Panc1 (cell line): ENCODE measurements around the gene C1QC.

ENCODE experiments used
- CTCF ChIP-seq: fragments of 450-650 bp; IDR thresholded peaks from 2 replicates; pipeline ENCODE4 v1.5.1; 2017; ENCODE audit warnings: mild to moderate bottlenecking
- POLR2AphosphoS5 ChIP-seq: IDR thresholded peaks from 2 replicates; pipeline ENCODE4 v1.6.1; 2012; ENCODE audit warnings: mild to moderate bottlenecking, low read depth, low read length, moderate library complexity
- SIN3A ChIP-seq: IDR thresholded peaks from 2 replicates; pipeline ENCODE4 v1.6.1; 2012; ENCODE audit warnings: low read depth, mild to moderate bottlenecking, low read length, moderate library complexity, borderline replicate concordance; ENCODE audit not compliant: insufficient read depth

- no peak for TF ChIP-seq CTCF
- TF ChIP-seq POLR2AphosphoS5 = no peak
- TF ChIP-seq SIN3A = no peak
These were observed 9.5 kb downstream of the C1QC start, which contains the start of gene C1QB for GRCh38 chr1:22652881-22653316.
